ENCODE data around the gene SEPTIN1.
"Not testable (repeated sequence)": the region's sequence is repeated elsewhere in the genome, so short reads cannot be mapped to it uniquely, and the experiment has no call there.

SEPTIN1 gene

DNA sequence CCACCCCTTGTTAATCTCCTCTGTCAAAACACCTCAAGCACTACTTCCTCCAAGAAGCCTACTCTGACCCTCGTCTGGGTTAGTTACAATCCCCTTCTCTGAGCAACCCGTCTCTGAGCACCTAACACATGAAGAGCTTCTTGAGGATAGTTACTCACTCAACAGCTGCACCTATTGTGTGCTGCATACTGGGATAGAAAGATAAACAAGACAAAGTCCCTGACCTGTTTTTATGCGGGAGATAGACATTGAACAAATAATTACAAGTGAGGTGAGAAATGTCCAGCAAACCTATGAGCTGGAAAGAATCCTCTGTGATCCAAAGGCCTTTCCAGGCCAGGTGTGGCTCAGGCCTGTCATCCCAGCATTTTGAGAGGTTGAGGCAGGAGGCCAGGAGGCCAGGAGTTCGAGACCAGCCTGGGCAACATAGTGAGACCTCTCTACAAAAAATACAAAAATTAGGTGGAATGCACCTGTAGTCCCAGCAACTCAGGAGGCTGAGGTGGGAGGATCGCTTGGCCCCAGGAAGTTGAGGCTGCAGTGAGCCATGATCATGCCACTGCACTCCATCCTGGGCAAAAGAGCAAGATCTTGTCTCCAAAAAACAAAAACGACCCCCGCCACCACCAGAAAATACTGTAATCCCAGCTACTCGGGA, 19.5 kb upstream of the SEPTIN1 start:
- no peak for DNase-seq

DNA sequence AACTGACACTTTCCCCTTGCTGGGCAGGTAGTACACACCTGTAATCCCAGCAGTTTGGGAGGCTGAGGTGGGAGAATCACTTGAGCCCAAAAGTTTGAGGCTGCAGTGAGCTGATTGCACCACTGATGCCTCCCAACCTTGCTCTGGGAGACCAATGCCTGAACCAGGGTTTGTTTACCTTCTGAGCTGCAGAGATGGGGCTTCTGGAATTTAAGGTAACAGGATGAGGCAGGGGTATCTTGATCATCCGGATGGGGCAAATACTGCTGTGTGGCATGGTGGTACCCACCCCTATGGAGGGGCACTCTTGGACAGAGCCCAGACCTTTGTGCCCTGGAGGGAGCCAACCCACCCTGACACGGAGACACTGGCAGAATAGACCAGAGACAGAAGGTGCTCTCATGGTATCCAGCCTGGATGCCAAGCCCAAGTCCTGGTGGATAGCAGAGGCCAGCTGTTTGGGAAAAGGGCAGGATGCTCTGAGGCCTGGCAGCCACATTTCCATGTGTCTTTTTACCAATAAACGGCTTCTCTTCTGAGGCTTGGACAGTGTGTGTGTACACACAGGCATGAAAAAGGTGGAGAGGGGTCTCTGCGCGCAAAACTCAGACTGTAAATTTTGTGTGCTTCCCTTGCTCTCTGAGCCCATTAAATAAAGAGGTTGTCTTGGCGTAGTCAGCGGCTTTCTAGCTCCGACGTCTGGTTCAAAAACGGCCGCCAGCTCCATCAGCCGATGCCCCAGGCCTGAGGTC, 17.2 kb upstream of the SEPTIN1 start:
- no peak for DNase-seq

DNA sequence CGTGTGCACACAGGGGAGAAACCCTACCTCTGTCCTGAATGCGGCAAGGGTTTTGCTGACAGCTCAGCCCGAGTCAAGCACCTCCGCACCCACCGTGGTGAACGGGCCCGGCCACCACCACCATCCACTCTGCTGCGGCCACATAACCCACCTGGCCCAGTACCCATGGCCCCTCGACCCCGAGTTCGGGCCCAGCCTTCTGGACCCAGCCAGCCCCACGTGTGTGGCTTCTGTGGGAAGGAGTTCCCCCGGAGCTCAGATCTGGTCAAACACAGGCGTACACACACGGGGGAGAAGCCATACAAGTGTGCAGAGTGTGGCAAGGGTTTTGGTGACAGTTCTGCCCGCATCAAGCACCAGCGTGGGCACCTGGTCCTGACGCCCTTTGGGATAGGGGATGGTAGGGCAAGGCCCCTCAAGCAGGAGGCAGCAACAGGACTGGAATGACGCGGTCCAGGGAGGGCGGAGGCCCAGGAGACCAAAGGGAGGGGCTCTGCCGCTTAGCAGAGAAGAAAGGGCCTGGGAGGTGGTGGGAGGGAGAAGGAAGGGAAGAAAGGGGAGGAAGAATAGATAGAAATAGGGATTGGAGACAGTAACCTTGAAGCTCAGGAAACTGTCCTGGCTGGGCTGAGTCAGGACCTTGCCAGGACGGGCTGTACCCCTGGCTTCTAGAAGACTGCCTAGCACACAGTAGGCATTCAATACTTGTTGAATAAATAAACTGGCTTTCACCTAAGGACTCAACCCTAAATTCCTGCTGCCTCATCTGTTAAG, 16.5 kb upstream of the SEPTIN1 start:
- no peak for DNase-seq

DNA sequence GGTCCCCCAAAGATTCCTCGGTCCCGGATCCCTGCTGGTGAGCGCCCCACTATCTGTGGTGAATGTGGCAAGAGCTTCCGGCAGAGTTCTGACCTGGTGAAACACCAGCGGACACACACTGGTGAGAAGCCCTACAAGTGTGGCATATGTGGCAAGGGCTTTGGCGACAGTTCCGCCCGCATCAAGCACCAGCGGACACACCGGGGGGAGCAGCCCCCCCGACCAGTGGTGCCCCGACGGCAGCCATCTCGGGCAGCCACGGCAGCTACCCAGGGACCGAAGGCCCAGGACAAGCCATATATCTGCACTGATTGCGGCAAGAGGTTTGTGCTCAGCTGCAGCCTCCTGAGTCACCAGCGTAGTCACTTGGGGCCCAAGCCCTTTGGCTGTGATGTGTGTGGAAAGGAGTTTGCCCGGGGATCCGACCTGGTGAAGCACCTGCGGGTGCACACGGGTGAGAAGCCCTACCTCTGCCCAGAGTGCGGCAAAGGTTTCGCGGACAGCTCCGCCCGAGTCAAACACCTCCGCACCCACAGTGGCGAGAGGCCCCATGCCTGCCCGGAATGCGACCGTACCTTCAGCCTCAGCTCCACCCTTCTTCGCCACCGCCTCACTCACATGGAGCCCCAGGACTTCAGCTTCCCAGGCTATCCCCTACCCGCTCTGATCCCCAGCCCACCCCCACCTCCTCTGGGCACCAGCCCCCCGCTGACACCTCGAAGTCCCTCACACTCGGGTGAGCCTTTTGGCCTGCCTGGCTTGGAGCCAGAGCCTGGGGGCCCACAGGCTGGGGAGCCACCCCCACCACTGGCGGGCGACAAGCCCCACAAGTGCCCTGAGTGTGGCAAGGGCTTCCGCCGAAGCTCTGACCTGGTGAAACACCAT, 15.7 kb upstream of the SEPTIN1 start:
- no peak for DNase-seq

DNA sequence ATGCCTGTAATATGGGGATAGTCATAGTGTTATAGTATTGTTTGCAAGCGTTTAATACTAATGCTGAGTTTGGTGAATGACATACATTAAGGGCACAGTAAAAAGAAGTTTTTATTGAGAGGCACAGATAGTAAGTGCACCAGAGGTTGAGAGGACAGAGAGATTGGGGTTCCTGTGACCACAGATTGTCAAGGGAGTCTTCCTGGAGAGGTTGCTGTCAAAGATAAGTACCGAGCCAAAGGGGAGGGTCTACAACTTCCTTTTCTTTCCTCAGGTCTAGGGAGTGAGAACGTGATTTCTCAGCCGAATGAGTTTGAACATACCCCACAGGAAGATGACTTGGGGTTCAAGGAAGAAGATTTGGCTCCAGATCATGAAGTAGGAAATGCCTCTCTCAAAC, 14.7 kb upstream of the SEPTIN1 start:
- no peak for DNase-seq

DNA sequence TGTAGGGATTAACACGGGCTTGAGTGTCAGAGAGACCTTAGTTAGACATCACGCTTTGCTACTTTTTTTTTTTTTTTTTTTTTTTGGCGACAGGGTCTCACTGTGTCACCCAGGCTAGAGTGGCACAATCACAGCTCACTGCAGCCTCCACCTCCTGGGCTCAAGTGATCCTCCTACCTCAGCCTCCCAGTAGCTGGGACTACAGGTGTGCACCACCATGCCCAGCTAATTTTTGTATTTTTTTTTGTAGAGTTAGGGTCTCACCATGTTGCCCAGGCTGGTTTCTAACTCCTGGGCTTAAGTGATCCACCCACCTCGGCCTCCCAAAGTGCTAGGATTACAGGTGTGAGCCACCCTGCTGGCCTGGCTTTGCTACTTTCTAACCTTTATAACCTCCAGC, 14.3 kb upstream of the SEPTIN1 start:
- not testable (repeated sequence) for DNase-seq

DNA sequence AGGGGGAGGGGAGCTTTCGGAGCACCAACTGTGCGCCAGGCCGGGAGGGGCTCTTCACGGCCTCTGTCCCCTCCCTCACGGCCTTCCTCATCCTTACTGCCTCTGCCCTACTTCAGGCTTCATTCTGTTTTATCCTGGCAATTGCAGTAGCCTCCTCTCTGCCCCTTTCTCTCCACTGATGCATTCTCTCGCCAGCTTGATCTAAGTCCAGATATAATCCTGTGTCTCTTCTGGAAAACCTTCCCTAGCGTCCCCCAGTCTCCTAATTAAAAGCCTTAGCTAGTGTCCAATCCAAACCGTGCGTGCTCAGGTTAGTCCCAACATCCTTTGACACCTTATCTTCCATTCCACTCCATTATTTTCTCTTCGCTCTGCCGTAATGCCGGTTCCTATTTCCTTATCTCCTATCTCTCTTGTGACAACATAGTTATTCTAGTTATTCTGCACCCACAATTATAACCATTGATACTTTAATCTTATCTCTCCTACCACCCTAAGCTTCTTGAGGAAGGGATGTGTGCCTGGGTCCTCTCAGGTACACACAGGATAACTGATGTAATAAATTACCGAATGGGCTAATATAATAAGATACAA, 13.7 kb upstream of the SEPTIN1 start:
- no peak for DNase-seq

DNA sequence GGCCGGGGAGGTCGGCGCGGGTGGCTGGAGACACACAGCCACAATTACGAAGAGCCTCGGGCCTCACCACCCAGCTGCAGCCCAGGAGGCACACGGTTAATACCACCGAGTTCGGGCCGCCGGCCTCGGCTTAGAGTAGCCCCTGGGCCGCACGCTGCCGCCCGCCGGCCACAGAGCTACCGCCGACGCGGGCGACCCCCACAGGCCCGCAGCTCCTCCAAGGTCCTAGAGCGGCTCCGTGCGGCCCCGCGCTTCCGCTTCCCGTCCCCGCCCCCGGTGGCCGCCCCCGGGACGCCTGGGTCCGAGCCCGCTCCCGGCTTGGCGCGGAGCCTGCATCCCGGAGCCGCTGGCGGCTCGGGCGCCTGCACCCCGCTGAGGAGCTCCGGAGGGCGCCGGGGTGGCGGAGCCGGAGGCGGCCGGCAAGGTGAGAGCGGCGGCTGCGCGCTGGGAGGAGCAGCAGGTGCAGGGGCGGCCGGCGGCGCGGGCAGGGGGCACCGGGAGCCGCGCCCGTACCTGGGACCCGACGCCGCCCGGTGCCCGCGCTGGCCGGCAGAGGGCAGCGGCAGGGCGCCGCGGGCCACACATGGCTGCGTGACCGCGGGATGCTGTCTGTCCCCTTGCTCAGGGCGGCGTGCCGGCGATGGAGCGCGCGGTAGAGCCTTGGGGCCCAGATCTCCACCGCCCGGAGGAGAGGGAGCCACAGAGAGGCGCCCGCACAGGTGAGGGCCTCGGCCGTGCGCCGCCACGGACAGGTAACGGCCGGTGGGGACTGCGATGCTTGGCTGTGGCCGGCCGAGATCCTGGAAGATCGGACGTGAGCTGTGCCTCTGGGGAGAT, 13.0 kb upstream of the SEPTIN1 start, which contains the start of gene ZNF48:
Gene ZNF48, plus strand, starts transcription at position 266 of the 837 bp plus-strand sequence. Its CDS starts 375 bp downstream, at position 641.
- peak; percentile 84 for DNase-seq

DNA sequence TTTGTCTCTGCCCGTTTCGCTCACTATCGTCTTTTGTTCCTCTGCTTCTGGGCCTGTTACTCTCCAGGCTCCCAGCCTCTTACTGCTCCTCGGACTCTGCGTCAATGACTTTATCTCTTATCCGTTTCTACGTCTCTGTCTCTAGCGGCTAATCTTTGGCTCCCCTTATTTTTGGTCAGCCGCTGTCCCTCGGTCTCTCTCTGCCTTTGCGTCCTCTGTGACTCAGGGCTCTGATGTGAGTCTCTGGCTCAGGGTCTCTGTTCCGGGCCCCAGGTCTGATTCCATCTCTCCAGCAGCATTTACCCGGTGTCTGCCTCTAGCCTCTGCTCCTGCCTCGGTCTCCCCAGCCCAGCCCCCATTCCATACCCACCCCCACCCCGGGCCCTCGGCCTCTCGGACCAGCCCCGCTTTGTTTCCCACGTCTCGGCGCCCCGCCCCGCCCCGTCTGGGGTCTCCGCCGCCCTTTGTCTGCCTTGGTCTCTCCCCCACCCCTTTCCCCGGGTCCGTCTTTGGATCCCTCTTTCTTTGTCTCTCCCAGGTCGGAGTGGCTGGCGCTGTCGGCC, 12.3 kb upstream of the SEPTIN1 start:
- no peak for DNase-seq

DNA sequence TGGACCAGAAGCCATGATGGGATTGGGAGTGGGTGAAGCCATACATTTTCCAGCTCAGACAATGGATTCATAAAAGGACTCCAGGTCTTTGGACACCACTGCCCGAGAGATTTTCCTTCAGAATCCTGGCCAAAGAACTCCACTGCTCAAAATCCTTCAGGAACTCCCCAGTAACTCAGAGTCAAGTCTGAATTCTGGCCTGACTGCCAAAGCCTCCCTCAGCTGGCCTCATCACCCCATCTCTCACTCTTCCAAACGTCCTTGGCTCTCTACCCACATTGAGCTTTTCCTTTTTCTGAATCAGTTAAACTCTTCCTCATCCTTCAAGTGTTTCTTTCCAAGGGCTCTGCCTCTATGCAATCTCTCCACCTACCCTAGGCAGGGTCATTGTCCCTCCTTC, 1.2 kb upstream of the SEPTIN1 start:
- DNase-seq: no peak

DNA sequence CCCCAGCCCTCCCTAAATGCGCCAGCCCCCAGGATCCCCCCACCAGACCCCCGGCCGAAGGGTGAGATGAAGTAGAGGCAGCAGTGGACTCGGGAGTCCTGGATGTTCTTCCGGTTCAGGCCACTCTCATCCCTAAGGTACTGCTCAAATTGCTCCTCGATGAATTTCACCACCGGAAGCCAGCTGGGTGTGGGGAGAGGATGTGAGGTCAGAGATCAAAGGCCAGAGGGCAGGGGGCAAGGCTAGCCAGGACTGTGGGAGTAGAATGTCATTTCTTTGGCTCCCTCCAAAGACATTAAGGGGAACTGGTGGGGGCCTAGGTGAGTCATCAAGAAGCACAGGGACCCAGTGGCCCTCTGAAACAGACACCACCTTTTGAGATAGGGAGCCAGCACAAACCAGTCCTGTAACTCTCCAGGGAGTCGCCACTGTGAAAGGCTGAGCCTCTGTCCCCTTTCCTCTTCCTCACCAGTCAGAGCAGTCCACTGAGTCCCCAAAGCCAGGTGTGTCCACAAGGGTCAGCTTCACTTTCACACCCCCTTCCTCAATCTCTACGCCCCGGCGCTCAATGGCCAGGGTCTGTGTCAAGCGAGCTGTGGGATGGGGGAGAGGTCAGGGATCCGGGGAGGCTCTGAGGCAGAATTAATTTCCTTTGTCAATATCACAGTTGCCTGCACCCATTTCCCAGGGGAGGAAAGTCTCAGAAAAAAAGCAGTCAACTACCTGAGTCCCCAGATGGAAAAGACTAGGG, 895 bp downstream of the SEPTIN1 start:
- peak; percentile 76 for DNase-seq

DNA sequence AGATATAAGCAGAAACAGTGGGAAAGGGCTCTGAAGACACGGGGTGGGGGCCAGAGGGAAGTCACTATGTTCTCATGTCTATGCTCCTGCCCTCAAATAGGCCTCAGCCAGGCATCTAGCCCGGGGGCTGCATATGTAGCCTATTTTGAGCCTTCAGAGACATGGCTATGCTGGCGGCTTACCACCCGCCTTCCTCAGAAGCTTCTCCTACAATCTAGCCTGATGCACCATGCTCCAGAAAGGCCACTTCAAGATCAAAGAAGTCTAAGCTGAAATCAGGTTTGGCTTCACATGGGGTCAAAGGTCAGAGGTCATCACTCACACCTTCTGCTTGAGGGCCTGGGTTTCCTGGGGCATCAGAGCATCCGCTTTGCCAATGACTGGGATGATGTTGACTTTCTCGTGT, 1.6 kb downstream of the SEPTIN1 start:
- no peak for DNase-seq

DNA sequence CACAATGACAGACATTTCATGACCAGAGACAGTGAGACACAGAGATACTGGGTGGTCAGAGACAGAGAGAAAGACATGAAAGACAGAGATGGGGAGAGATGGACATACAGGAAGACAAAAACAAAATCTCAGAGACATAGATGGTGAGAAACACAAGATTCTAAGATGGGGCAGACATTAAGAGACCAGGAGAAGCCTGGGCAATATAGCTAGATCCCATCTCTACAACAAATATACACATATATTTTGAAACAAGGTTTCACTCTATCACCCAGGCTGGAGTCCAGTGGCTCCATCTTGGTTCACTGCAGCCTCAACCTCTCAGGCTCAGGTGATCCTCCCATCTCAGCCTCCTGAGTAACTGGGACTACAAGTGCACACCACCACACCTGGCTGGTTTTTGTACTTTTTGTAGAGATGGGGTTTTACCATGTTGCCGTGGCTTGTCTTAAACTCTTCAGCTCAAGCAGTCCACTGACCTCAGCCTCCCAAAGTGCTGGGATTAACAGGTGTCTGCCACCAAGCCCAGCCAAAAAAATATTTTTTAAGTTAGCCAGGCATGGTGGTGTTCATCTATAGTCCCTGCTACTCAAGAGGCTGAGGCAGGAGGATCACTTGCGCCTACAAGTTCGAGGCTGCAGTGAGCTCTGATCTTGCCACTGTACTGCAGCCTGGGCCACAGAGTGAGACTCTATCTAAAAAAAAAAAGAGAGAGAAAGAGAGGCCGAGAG, 2.1 kb downstream of the SEPTIN1 start:
- no peak for DNase-seq

DNA sequence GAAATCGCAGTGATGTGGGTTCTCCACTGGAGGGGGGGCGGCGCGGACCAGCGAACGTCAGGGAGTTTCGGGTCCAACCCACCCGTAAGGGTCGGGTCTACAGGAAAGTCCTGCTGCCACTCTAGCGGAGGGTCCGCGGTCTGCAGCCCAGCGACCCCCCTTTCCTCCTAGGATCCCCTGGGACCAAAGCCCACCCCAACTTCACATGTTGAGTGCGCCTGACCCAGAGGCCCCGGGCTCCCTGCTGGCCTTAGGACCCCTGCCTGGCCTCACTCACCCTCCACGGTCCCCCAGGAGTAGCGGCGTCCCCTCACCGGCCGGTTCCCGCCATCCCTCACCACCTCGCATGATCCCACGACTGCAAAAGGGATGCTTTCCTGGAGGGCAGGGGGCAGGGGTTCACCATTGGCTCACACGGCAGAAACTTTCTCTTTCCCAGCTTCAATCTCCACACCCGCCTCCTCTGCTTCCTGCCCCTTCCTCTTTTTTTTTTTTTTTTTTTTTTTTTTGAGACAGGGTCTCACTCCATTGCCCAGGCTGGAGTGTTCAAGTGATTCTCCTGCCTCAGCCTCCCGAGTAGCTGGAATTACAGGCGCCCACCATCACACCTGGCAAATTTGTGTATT, 3.1 kb downstream of the SEPTIN1 start:
- no peak for DNase-seq

DNA sequence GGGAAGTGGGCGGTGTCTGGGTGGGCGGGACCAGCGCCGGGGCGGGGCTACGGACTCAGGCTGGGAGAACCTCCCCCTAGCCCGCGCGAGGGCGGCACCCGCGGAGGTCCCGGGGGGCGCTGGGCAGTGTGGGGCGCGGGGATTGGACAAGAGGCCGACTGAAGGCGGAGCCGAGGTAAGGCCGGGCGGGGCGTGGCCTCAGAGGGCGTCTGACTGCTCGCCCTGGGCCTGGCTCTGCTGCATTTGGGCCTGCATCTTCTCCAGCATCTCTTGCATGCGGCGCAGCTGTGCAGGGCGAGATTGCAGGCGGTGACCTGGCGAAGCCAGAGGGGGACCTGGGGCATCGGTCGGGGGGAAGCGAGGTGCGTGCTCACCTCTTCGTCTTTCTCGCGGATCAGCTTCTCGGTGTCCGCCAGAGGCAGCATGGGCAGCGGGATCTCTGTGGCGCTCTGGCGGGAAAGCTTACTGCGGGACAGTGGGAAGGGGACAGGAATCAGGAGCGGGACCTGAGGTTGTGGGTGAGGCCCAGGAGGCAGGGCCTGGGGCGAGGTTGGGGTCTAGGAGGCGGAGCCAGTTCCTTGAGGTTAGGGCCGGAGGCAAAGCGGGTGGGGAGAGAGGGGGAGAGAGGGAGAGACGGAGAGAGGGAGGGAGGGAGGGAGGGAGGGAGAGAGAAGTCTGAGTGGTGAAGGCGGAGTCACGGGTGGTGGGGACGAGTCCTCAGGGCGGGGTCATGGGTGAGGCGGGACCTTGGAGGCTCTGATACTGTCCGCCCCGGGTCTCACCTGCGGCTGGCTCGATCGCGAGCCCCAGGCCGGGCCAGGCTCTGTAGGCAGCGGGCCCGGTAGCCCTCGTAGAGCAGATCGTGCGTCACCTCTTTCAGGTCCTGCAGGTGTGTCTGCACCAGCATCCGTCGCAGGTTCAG, 3.9 kb downstream of the SEPTIN1 start:
- peak; percentile 100 for DNase-seq

DNA sequence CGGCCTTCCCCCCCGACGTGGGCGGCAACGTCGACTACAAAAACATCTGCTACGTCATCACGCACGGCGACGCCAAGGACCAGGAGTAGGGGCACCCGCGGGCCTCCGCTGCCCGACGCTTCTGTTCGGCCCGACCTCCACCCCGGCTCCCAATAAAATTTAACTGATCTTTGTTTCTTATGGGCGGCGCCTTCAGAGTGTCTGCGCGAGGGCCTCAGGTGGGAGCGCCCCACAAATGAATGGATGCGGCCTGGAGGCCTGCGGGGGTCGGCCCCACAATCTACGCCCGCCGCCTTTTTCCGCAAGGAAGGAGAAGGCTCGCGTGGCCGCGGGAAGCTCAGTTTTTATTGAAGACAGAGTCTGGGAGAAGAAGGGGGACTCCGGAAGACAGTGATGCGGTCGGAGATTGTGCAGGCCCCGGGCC, 4.5 kb downstream of the SEPTIN1 start:
- DNase-seq: peak; percentile 95

DNA sequence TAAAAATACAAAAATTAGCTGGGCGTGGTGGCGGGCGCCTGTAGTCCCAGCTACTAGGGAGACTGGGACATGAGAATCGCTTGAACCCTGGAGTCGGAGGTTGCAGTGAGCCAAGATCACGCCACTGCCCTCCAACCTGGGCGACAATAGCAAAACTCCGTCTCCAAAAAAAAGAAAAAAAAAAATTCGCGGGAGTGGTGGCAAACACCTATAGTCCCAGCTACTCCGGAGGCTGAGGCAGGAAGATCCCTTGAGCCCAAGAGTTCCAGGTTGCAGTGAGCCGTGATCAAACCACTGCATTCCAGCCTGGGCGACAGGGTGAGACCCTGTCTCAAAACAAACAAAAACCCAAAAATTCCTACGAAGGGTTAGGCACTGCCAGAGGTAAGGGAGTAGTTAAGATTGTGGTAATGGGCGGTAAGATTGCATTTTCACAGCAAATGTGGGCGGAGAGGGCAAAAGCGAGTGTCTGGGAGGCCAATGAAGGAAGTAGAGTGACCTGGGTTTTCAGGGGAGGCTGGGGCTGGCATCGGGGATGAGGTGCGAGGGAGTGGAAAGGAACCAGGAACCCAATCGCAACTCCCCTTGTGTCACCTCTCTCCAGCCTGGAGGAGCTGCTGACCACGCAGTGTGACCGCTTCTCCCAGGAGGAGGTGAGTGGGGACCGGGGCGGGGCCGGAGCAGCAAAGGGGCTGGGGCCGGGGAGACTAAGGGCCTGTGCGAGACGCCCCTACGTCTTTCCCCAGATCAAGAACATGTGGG, 5.1 kb downstream of the SEPTIN1 start:
- DNase-seq: no peak
